HG02852 (cell line): ENCODE measurements around the gene ZNF430.
"Not testable (repeated sequence)": the region's sequence is repeated elsewhere in the genome, so short reads cannot be mapped to it uniquely, and the experiment has no call there.

Experiments
- ATAC-seq: cut with Tn5 transposase; IDR thresholded peaks from one replicate; pipeline ENCODE4 v1.9.1; 2021; ENCODE audit warnings: mild to moderate bottlenecking, moderate library complexity; ENCODE audit not compliant: unreplicated experiment

ZNF430 gene

DNA sequence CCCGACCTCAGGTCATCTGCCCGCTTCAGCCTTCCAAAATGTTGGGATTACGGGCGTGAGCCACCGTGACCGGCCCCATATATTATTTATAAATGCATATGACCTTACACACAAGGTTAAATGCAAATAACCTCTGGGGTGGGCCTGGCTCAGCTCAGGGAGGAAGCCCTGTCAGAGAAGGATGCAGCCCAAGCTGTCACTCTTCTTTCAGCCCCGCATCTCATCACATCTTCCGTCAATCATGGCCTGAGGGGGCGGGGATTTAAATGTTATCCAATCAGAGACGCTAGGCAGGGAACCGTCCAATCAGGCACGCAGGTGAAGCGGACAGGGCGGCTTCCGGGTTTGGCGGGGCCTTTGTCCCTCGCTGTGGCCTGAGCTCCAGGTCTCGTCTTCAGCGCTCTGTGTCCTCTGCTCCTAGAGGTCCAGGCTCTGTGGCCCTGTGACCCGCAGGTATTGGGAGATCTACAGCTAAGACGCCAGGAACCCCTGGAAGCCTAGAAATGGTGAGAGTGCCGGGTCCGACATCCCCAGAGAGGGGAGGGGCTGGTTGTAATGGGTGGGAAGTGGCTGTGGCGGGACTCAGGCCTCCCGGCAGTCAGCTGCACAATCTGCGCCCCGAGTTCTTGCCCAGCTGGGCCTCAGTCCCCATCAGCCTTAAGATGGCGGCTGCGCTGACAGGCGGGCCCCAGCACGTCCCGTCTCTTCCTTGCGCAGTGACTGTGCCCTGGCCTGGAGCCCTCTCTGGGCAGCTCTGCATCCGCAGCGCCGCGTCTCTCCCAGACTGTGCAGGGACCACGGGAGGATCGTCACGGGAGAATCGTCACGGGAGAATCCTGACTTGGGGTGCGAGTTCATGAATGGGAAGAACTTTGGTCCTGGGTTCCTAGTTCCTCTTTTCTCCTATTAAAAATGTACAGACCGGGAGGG, at the start of gene ZNF430:
TSS of gene ZNF430 (plus strand) at position 360 of the 930 bp plus-strand sequence. CDS start at position 504, 144 bp downstream.
- peak; percentile 93 for ATAC-seq

DNA sequence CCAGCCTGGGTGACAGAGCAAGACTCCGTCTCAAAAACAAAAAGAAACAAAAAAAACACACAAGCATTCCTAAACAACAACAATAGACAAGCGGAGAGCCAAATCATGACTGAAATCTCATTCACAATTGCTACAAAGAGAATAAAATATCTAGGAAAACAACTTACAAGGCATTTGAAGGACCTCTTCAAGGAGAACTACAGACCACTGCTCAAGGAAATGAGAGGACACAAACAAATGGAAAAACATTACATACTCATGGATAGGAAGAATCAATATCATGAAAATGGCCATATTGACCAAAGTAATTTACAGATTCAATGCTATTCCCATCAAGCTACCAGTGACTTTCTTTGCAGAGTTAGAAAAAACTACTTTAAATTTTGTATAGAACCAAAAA, 27.7 kb upstream of the ZNF430 start:
- ATAC-seq = not testable (repeated sequence)

DNA sequence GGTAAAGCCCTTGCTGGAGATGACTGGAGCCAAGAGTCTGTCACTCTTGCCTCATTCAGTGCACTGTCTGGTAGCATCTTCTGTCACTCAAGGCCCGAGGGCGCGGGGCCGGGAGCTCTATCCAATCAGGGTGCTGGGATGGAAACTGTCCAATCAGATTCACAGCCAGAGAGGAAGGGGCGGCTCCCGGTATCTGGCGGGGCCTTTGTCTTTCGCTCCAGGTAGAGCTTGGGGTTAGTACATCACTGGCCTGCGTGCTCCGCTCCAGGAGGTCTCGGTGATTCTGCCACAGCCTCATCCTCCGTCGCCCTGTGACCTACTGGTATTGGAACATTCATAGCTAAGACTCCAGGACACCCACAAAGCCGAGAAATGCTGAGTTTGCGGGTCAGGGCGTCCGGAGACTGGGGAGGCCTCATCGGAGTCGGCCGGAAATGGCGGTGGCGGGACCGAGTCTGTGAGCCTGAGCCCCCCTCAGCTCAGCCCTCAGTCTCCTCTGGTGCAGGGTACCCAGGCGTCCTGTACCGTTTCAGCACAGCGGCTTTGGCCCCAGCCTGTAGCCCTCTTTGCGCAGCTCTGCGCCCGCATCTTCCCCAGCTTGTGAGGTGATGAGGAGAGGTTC, 20.6 kb upstream of the ZNF430 start:
- ATAC-seq = peak; percentile 100

DNA sequence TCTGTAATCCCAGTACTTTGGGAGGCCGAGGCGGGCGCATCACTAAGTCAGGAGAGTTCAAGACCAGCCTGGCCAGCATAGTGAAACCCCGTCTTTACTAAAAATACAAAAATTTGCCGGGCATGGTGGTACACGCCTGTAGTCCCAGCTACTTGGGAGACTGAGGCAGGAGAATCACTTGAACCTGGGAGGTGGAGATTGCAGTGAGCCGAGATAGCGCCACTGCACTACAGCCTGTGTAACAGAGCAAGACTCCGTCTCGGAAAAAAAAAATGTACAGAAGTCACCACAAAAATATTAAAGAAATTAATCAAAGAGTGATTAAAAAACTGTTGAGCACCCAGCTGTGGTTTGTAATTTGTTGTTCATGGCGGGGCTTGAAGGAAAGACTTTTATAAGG, 781 bp downstream of the ZNF430 start:
- not testable (repeated sequence) for ATAC-seq

DNA sequence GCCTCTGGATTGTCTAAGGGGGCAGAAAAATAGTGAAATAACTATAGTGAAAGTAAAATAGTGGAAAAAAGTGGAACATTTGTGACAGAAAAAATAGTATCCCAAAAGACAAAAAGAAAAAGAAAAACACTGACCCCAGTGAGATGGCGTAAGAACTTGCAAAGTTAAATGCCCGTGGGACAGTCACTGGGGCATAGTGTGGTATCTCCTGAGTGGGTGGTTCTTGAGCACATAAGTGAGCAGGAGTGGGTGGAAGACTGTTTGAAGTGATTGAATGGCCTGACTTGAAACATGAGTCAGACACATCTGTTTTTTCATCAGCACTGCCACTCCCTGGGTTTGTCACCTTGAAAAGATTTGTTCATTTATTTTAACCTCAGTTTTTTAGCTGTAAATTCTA, 2.5 kb downstream of the ZNF430 start:
- ATAC-seq = no peak

DNA sequence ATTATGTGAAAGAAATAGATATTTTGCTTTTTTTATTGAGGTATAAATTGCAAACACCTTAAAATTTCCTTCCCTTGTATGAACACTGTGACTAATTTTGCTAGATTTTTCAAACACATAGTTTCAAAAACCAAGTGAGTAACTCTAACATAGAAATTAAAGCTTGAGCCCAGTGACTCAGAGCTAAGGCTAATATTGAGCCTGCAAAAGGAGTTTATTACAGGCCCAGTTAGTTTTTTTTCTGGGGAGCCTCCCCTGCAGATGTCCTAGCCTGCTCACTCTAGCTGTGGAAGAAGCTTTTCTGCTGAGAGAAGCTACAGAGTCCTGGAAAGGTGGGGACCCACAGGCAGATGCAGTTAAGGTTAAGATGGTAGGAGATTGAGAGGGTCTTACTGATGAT, 3.4 kb downstream of the ZNF430 start:
- no peak for ATAC-seq

DNA sequence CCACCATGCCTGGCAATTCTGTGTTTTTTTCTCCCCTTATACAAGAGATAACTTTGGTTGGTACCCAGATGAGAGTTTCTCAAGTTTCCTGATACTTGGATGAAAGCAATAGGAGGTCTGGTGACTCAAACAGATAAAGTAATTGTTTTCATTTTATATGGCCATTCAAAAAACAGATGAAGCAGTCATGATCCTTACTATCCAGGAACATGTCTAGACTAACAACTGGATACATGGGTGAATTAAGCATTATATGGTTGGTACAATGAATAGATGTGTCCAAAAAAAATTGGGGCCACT, 8.5 kb downstream of the ZNF430 start:
- no peak for ATAC-seq

DNA sequence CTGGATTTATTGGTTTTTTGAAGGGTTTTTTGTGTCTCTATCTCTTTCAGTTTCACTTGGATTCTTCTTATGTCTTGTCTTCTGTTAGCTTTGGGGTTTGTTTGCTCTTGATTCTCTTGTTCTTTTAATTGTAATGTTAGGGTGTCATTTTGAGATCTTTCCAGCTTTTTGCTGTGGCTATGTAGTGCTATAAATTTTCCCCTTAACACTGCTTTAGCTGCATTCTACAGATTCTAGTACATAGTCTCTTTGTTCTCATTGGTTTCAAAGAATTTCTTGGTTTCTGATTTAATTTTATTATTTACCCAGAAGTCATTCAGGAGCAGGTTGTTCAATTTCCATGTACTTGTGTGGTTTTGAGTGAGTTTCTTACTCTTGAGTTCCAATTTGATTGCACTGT, 24.6 kb downstream of the ZNF430 start:
- no peak for ATAC-seq

DNA sequence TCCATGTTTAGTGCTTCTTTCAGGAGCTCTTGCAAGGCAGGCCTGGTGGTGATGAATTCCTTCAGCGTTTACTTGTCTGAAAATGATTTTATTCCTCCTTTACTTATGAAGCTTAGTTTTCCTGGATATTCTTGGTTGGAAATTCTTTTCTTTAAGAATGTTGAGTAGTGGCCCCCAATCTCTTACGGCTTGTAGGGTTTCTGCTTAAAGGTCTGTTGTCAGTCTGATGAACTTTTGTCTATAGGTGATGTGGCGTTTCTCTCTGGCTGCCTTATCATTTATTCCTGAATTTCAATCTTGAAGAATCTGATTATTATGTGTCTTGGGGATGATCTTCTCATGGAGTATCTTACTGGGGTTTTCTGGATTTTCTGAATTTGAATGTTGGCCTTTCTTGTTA, 26.0 kb downstream of the ZNF430 start:
- no peak for ATAC-seq

DNA sequence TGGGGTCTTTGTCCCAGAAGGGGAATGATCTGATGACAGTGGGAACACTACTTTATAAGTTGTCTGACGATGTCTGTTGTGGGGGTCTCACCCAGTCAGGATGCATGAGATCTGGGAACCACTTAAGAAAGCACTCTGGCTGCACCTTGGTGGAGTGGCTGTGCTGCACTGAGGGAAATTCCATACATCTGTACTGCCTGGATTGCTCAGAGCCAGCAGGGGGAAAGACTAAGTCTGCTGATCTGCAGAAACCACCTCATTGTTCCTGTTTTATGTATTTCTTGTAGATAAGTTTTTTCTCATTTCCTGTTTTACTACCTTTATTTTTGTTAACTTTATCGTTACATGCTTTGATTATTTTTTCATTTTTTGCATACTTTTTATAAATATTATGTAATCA, 27.3 kb downstream of the ZNF430 start:
- ATAC-seq = no peak

DNA sequence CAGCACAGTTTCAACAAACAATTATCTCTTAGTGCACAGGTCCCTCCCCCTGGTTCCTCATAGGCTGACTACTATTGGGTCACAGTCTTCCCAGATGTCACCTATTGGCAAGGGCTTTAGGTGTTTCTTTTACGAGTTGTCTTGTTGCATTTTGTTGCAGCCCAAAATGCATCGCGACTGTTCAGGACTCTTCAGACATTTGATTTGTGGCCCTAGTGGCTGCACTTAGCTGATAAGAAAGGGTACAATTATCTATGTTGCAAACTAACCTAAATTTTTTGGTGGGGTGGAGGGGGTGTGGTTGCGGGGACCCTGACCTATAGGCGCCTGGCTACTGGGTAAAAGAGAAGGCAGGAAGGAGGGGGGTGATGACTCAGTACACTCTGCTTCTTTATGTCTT, 32.4 kb downstream of the ZNF430 start:
- no peak for ATAC-seq

DNA sequence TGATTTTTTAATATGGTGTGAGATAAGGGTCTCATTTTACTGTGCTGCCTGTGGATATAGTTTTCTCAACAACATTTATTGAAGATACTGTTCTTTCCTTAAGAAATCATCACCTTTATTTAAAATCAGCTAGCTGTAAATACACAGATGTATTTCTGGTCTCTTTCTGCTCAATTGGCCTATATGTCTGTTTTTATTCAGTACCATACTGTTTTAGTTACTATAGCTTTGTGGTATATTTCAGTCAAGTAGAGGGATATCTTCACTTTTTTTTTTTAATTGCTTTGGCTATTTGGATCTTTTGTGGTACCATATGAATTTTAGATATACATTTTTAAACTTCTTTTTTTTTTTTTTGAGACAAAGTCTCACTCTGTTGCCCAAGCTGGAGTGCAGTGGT, 44.9 kb downstream of the ZNF430 start:
- ATAC-seq = no peak

DNA sequence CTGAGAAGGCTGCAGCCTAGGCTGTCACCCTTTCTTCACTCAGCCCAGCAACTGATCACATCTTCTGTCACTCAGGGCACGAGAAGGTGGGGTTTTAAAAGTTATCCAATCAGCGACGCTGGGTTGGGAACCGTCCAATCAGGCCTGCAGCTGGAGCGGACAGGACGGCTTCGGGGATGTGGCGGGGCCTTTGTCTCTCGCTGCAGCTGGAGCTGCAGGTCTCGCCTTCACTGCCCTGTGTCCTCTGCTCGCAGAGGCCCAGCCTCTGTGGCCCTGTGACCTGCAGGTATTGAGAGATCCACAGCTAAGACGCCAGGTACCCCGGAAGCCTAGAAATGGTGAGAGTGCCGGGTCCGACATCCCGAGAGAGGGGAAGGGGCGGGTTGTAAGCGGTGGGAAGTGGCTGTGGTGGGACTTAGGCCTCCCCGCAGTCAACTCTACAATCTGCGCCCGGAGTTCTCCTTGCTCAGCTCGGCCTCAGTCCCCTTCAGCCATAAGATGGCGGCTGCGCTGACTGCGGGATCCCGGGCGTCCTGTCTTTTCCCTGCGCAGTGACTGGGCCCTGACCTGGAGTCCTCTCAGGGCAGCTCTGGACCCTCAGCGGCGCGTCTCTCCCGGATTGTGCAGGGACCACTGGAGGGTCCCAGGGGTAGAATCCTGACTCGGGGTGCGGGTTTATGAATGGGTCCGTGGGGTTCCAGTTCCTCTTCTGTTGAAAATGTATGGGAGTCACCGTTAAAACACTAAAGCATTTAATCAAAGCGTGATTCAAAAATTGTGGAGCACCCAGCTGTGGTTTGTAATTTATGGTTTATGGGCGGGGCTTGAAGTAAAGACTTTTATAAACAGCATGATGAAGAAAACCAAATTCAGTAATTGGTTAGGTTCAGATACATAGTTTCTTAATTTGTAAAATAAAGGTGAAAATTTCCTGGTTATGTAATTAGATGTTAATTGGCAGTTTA, 61.8 kb downstream of the ZNF430 start, which contains the start of gene ZNF714:
TSS of gene ZNF714 (plus strand) at position 193 of the 965 bp plus-strand sequence. CDS start 16,066 bp downstream, outside the sequence.
- peak; percentile 98 for ATAC-seq

DNA sequence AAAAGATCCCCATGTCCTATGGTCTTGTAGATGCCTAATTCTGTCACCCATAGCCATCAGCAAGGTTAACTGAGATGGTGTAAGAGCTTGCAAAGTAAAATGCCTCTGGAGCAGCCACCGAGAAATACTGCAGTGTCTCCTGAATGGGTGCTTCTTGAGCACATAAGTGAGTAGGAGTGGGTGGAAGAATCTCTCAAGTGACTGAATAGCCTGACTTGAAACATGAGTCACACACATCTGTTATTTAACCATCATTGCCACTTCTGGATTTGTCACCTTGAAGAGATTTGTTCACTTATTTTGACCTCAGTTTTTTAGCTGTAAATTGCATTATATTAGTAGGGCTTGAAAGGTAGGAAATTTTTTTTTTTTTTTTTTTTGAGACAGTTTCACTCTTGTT, 63.9 kb downstream of the ZNF430 start:
- ATAC-seq = no peak

DNA sequence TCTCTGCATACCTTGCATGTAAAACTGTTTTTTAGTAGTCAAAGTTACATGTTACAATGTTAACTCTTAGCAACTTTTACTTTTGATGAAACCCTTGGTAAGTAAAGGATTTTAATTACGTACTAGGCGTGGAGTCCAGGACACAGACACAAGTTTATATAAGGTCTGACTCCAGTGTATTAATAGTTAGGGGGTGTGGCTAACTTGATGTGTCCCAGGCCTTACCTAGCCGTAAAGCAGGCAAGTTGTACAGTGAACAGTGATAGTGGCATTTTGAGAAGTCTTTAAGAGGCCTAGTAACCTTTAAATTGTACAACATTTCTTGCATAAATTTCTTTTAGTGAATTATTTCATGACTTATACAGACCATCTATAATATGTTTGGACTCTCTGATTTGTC, 67.4 kb downstream of the ZNF430 start:
- ATAC-seq = no peak

DNA sequence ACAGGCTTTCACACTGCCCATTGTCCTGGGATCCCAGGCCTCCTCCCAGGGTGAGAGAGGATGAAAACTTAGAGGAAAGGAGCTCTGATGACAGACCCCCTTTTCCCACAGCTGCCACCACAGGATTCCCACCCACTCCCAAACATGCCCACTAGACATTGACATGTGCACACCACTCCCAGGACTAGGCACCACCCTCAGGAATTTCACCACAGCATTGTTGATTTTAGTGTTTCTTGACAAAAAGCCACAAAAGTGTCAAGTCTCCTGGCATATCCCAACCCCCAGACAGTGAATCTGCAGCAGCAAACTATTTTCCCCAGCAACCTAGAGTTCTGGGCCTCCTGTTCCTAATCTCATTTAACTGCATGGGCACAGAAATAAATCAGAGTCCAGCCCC, 71.7 kb downstream of the ZNF430 start:
- no peak for ATAC-seq

DNA sequence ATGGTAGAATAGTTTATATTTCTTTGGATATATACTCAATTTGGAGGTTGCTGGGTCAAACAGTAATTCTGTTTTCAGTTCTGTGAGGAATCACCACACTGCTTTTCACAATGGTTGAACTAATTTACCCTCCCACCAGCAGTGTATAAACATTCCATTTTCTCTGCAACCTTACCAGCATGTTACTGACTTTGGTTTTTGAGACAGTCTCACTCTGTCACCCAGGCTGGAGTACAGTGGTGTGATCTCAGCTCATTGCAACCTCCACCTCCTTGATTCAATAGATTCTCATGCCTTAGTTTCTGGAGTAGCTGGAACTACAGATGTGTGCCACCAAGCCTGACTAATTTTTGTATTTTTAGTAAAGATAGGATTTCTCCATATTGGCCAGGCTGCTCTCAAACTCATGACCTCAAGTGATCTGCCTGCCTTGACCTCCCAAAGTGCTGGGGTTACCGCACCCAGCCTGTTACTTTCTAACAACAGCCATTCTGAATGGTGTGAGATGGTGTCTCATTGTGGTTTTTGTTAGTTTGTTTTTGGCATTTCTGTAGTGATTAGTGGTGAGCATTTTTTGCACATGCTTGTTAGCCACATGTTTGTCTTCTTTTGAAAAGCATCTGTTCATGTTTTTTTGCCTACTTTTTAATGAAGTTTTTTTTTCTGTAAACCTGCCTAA, 74.0 kb downstream of the ZNF430 start:
- ATAC-seq = no peak

DNA sequence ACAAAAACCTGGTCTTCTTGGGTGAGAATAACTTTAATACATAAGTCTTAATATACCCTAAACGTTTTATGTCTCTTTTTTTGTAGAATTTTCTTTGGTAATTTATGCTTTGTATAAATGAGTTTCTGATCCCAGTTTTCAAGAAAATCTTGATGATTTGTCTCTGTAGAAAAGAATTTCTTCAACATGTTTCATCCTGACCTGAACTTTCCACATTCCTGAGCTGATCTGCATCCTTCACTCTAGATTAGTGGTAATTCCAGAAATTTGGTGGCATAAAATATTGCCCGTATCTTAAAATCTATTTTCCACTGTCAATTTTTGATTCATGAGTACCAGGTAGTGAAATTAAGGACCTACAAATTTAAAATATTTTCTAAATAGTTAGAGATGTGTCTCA, 77.8 kb downstream of the ZNF430 start:
- no peak for ATAC-seq

DNA sequence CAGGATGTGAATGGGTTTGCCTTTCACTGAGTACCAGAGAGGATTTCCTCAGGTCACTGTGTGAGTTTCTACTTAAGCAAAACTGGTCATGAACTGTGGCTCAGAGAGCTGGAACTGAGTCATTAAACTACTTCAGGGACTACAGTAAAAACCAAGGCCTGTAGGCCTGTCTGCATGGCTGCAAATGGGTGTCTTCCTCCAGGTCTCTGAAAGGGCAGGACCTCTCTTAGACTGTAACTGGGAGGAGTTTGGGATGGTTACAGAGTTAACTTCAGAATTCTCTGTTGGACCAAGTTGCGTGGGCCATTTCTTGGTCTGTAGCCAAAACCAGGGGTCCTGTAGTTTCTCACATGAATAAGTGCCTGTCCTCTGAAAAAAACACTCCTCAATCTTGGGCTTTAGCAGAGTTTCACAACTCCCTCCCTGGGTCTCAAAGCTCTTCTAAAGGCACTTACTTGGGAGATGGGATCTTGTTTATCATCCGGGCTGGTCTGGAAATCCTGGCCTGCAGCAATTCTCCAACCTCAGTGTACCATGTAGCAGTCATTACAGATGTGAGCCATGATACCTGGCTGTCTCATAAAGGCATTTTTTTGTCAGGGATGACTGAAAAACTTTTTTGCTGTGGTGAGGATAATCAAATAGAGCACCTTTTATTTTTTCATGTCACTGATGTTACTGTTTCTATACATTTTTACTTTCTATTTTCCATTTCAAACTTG, 81.2 kb downstream of the ZNF430 start:
- ATAC-seq = no peak

DNA sequence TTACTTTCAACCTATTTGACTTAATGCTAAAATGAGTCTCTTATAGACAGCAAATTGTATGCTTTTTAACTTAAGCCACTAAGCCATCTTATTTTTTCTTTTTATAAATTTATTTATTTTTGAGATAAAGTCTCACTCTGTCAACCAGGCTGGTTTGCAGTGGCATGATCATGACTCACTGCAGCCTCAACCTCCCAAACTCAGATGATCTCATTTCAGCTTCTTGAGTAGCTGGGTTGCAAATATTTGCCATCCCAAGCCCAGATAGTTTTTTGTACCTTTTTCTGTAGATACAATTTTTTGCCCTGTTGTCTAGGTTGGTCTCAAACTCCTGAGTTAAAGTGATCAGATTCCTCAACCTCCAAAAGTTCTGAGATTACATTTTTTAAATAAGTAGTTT, 88.7 kb downstream of the ZNF430 start:
- no peak for ATAC-seq
